WTC11 (cell line): Measurements from ENCODE around the gene GBF1. TPM values are rescaled to one million over a fixed set of nuclear protein-coding genes. Genes with fewer than 3 reads are reported as not detected.

Experiments
- ATAC-seq: fragments of 200-7000 bp; cut with Tn5 transposase; 2 replicates; pipeline ENCODE4 v1.10.0; 2021; ENCODE audit warnings: mild to moderate bottlenecking, moderate library complexity
- CTCF ChIA-PET: fragments of 300-600 bp; sonication (Branson Sonifier 250); formaldehyde crosslinking; loops from one replicate; lab custom pipeline; 2021; ENCODE audit warnings: antibody characterized with exemption; lab: Charles Lee
- POLR2A ChIA-PET: fragments of 350-600 bp; sonication (Branson Sonifier 250); formaldehyde crosslinking; loops from one replicate; lab custom pipeline; 2021; ENCODE audit warnings: antibody characterized with exemption; lab: Charles Lee
- DNase-seq: peaks from one replicate; pipeline ENCODE4 v3.0.0; 2021; ENCODE audit warnings: low spot score
- H3K27ac Mint-ChIP-seq: 2 replicates; pipeline ENCODE4 v1.8.0; 2021; ENCODE audit warnings: mixed read lengths
- H3K27me3 Mint-ChIP-seq: 2 replicates; pipeline ENCODE4 v1.8.0; 2021; ENCODE audit warnings: low read depth, mild to moderate bottlenecking, moderate library complexity, mixed read lengths
- H3K36me3 Mint-ChIP-seq: 2 replicates; pipeline ENCODE4 v1.8.0; 2021; ENCODE audit warnings: mixed read lengths
- H3K4me1 Mint-ChIP-seq: 2 replicates; pipeline ENCODE4 v1.8.0; 2022; ENCODE audit warnings: mixed read lengths
- H3K4me3 Mint-ChIP-seq: 2 replicates; pipeline ENCODE4 v1.8.0; 2021; ENCODE audit warnings: mild to moderate bottlenecking, moderate library complexity, mixed read lengths
- H3K9me3 Mint-ChIP-seq: 2 replicates; pipeline ENCODE4 v1.8.0; 2021; ENCODE audit warnings: mixed read lengths
- ETV6 ChIP-seq: sonication (generic); formaldehyde crosslinking; IDR thresholded peaks from 2 replicates; pipeline ENCODE4 v1.8.1; 2022; ENCODE audit warnings: mild to moderate bottlenecking, missing genetic modification reagents
- FOXK1 ChIP-seq: sonication (generic); formaldehyde crosslinking; IDR thresholded peaks from 2 replicates; pipeline ENCODE4 v1.8.0; 2022; ENCODE audit warnings: mild to moderate bottlenecking, moderate library complexity, missing genetic modification reagents
- GABPB1 ChIP-seq: sonication (generic); formaldehyde crosslinking; IDR thresholded peaks from 2 replicates; pipeline ENCODE4 v1.8.1; 2023; ENCODE audit warnings: mild to moderate bottlenecking, missing genetic modification reagents
- JAZF1 ChIP-seq: fragments of 250-450 bp; sonication (Bioruptor Pico); IDR thresholded peaks from 2 replicates; pipeline ENCODE4 v1.9.0; 2021; ENCODE audit warnings: moderate library complexity, mild to moderate bottlenecking, inconsistent platforms
- KAT7 ChIP-seq: sonication (generic); formaldehyde crosslinking; IDR thresholded peaks from 2 replicates; pipeline ENCODE4 v1.8.1; 2023; ENCODE audit warnings: missing genetic modification reagents, mild to moderate bottlenecking, borderline replicate concordance
- MXD4 ChIP-seq: fragments of 250-450 bp; sonication (Bioruptor Pico); IDR thresholded peaks from 2 replicates; pipeline ENCODE4 v1.8.0; 2021; ENCODE audit warnings: mild to moderate bottlenecking, moderate library complexity, borderline replicate concordance
- NFATC4 ChIP-seq: fragments of 250-450 bp; sonication (Bioruptor Pico); IDR thresholded peaks from 2 replicates; pipeline ENCODE4 v1.9.0; 2021; ENCODE audit warnings: mild to moderate bottlenecking
- SOX15 ChIP-seq: fragments of 250-450 bp; sonication (Bioruptor Pico); IDR thresholded peaks from 2 replicates; pipeline ENCODE4 v1.9.0; 2021; ENCODE audit warnings: mild to moderate bottlenecking
- SP1 ChIP-seq: sonication (generic); formaldehyde crosslinking; conservative IDR thresholded peaks from 2 replicates; pipeline ENCODE4 v1.8.1; 2022; ENCODE audit warnings: missing genetic modification reagents
- ZNF317 ChIP-seq: sonication (generic); formaldehyde crosslinking; IDR thresholded peaks from 2 replicates; pipeline ENCODE4 v1.8.1; 2023; ENCODE audit warnings: low read depth, mild to moderate bottlenecking, moderate library complexity, missing genetic modification reagents, borderline replicate concordance
- total RNA-seq: library from RNA; stranded (reverse); gene quantifications from 3 replicates; pipeline ENCODE4 v1.2.3, GENCODE V29; 2021
- TF ChIP-seq, protein P1 (sequence below): sonication (generic); formaldehyde crosslinking; IDR thresholded peaks from 2 replicates; pipeline ENCODE4 v1.8.0; 2023; ENCODE audit warnings: mild to moderate bottlenecking, missing genetic modification reagents
- TF ChIP-seq, protein P2 (sequence below): sonication (generic); formaldehyde crosslinking; IDR thresholded peaks from 2 replicates; pipeline ENCODE4 v1.8.0; 2023; ENCODE audit warnings: missing genetic modification reagents, mild to moderate bottlenecking, borderline replicate concordance
- TF ChIP-seq, protein P3 (sequence below): sonication (generic); formaldehyde crosslinking; IDR thresholded peaks from 2 replicates; pipeline ENCODE4 v1.8.0; 2022; ENCODE audit warnings: mild to moderate bottlenecking, missing genetic modification reagents
- TF ChIP-seq, protein P4 (sequence below): sonication (generic); formaldehyde crosslinking; IDR thresholded peaks from 2 replicates; pipeline ENCODE4 v1.8.0; 2022; ENCODE audit warnings: mild to moderate bottlenecking, missing genetic modification reagents
- TF ChIP-seq, protein P5 (sequence below): fragments of 250-450 bp; sonication (Bioruptor Pico); IDR thresholded peaks from 2 replicates; pipeline ENCODE4 v1.9.0; 2021; ENCODE audit warnings: mild to moderate bottlenecking, borderline replicate concordance
- TF ChIP-seq, protein P6 (sequence below): sonication (generic); formaldehyde crosslinking; IDR thresholded peaks from 2 replicates; pipeline ENCODE4 v1.8.1; 2023; ENCODE audit warnings: mild to moderate bottlenecking, missing genetic modification reagents

Gene GBF1
- total RNA-seq, 1 experiment from 2014 or later, result 32.4 TPM

DNA sequence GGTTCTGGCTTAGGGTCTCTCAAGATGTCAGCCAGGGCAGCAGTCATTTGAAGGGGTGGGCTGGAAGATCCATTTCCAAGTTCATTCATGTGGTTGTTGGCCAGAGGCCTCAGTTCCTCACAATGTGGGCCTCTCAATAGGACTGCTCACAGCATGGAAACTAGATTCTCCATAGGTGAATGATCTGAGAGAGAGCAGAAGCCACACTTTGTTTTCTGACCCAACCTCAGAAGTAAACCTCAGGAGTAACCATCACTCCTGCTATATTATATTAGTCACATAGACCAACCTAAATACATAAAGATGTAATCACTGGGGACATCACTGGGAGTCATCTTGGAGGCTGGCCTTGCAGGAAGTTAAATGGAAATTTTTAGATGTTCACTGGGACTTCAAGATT lies 42.2 kb downstream of the GBF1 start:
- Mint-ChIP-seq H3K4me3 (no peak overlapping the region), H3K27me3 (no peaks in the 10 kb centered on the region), H3K36me3 (no peaks in the 10 kb centered on the region), H3K9me3 (no peaks in the 10 kb centered on the region), H3K4me1 (no peaks in the 10 kb centered on the region), H3K27ac (no peak overlapping the region)
- DNase-seq, result no peak
- ChIA-PET POLR2A (interaction anchor here (0.6 kb wide), 1 partner anchor 1238 kb away, joined by 3 read pairs; no protein-coding TSS in a partner anchor), CTCF (interaction anchor here (2.4 kb wide), 1 partner anchor 57 kb away, joined by 5 read pairs; no protein-coding TSS in a partner anchor)
- ATAC-seq, result no peak
- TF ChIP-seq MXD4 (CRISPR knock-in tag), result no peak
- TF ChIP-seq, protein P1, sequence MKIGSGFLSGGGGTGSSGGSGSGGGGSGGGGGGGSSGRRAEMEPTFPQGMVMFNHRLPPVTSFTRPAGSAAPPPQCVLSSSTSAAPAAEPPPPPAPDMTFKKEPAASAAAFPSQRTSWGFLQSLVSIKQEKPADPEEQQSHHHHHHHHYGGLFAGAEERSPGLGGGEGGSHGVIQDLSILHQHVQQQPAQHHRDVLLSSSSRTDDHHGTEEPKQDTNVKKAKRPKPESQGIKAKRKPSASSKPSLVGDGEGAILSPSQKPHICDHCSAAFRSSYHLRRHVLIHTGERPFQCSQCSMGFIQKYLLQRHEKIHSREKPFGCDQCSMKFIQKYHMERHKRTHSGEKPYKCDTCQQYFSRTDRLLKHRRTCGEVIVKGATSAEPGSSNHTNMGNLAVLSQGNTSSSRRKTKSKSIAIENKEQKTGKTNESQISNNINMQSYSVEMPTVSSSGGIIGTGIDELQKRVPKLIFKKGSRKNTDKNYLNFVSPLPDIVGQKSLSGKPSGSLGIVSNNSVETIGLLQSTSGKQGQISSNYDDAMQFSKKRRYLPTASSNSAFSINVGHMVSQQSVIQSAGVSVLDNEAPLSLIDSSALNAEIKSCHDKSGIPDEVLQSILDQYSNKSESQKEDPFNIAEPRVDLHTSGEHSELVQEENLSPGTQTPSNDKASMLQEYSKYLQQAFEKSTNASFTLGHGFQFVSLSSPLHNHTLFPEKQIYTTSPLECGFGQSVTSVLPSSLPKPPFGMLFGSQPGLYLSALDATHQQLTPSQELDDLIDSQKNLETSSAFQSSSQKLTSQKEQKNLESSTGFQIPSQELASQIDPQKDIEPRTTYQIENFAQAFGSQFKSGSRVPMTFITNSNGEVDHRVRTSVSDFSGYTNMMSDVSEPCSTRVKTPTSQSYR (CRISPR knock-in tag), result no peak

DNA sequence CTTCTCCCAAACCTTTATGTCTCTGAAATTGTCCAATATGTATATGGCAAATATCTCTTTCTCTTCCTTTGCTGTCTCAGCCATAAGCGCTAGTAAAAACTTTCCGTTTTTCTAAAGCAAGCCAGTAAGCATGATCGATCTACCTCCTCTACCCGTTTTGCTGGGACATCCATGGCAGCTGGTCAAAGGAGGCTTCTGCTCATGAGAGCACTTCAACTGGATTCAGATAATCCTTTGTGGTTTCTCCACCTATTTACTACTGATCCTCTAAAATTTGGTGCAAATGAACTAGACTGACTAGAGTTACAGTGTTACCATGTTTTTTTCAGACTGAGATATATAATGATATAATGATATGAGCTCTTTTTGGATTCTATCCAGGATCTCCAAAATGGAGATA lies 42.7 kb downstream of the GBF1 start:
- H3K27me3 Mint-ChIP-seq, result no peaks in the 10 kb centered on the region
- TF ChIP-seq JAZF1 (CRISPR knock-in tag) (no peak), NFATC4 (CRISPR knock-in tag) (no peak), KAT7 (CRISPR knock-in tag) (no peak), ETV6 (no peak), GABPB1 (CRISPR knock-in tag) (no peak), SP1 (no peak), FOXK1 (no peak), ZNF317 (CRISPR knock-in tag) (no peak), SOX15 (no peak)
- TF ChIP-seq, protein P2, sequence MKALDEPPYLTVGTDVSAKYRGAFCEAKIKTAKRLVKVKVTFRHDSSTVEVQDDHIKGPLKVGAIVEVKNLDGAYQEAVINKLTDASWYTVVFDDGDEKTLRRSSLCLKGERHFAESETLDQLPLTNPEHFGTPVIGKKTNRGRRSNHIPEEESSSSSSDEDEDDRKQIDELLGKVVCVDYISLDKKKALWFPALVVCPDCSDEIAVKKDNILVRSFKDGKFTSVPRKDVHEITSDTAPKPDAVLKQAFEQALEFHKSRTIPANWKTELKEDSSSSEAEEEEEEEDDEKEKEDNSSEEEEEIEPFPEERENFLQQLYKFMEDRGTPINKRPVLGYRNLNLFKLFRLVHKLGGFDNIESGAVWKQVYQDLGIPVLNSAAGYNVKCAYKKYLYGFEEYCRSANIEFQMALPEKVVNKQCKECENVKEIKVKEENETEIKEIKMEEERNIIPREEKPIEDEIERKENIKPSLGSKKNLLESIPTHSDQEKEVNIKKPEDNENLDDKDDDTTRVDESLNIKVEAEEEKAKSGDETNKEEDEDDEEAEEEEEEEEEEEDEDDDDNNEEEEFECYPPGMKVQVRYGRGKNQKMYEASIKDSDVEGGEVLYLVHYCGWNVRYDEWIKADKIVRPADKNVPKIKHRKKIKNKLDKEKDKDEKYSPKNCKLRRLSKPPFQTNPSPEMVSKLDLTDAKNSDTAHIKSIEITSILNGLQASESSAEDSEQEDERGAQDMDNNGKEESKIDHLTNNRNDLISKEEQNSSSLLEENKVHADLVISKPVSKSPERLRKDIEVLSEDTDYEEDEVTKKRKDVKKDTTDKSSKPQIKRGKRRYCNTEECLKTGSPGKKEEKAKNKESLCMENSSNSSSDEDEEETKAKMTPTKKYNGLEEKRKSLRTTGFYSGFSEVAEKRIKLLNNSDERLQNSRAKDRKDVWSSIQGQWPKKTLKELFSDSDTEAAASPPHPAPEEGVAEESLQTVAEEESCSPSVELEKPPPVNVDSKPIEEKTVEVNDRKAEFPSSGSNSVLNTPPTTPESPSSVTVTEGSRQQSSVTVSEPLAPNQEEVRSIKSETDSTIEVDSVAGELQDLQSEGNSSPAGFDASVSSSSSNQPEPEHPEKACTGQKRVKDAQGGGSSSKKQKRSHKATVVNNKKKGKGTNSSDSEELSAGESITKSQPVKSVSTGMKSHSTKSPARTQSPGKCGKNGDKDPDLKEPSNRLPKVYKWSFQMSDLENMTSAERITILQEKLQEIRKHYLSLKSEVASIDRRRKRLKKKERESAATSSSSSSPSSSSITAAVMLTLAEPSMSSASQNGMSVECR (CRISPR knock-in tag), result no peak
- TF ChIP-seq, protein P3, sequence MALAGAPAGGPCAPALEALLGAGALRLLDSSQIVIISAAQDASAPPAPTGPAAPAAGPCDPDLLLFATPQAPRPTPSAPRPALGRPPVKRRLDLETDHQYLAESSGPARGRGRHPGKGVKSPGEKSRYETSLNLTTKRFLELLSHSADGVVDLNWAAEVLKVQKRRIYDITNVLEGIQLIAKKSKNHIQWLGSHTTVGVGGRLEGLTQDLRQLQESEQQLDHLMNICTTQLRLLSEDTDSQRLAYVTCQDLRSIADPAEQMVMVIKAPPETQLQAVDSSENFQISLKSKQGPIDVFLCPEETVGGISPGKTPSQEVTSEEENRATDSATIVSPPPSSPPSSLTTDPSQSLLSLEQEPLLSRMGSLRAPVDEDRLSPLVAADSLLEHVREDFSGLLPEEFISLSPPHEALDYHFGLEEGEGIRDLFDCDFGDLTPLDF (CRISPR knock-in tag), result no peak
- TF ChIP-seq, protein P4, sequence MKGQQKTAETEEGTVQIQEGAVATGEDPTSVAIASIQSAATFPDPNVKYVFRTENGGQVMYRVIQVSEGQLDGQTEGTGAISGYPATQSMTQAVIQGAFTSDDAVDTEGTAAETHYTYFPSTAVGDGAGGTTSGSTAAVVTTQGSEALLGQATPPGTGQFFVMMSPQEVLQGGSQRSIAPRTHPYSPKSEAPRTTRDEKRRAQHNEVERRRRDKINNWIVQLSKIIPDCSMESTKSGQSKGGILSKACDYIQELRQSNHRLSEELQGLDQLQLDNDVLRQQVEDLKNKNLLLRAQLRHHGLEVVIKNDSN (CRISPR knock-in tag), result no peak
- TF ChIP-seq, protein P5, sequence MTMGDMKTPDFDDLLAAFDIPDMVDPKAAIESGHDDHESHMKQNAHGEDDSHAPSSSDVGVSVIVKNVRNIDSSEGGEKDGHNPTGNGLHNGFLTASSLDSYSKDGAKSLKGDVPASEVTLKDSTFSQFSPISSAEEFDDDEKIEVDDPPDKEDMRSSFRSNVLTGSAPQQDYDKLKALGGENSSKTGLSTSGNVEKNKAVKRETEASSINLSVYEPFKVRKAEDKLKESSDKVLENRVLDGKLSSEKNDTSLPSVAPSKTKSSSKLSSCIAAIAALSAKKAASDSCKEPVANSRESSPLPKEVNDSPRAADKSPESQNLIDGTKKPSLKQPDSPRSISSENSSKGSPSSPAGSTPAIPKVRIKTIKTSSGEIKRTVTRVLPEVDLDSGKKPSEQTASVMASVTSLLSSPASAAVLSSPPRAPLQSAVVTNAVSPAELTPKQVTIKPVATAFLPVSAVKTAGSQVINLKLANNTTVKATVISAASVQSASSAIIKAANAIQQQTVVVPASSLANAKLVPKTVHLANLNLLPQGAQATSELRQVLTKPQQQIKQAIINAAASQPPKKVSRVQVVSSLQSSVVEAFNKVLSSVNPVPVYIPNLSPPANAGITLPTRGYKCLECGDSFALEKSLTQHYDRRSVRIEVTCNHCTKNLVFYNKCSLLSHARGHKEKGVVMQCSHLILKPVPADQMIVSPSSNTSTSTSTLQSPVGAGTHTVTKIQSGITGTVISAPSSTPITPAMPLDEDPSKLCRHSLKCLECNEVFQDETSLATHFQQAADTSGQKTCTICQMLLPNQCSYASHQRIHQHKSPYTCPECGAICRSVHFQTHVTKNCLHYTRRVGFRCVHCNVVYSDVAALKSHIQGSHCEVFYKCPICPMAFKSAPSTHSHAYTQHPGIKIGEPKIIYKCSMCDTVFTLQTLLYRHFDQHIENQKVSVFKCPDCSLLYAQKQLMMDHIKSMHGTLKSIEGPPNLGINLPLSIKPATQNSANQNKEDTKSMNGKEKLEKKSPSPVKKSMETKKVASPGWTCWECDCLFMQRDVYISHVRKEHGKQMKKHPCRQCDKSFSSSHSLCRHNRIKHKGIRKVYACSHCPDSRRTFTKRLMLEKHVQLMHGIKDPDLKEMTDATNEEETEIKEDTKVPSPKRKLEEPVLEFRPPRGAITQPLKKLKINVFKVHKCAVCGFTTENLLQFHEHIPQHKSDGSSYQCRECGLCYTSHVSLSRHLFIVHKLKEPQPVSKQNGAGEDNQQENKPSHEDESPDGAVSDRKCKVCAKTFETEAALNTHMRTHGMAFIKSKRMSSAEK, result no peak
- TF ChIP-seq, protein P6, sequence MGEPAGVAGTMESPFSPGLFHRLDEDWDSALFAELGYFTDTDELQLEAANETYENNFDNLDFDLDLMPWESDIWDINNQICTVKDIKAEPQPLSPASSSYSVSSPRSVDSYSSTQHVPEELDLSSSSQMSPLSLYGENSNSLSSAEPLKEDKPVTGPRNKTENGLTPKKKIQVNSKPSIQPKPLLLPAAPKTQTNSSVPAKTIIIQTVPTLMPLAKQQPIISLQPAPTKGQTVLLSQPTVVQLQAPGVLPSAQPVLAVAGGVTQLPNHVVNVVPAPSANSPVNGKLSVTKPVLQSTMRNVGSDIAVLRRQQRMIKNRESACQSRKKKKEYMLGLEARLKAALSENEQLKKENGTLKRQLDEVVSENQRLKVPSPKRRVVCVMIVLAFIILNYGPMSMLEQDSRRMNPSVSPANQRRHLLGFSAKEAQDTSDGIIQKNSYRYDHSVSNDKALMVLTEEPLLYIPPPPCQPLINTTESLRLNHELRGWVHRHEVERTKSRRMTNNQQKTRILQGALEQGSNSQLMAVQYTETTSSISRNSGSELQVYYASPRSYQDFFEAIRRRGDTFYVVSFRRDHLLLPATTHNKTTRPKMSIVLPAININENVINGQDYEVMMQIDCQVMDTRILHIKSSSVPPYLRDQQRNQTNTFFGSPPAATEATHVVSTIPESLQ (CRISPR knock-in tag), result no peak
- TF ChIP-seq, all 79 proteins: peak for 0
- H3K4me3 Mint-ChIP-seq, result no peak overlapping the region
- CTCF ChIA-PET, result interaction anchor here (0.7 to 2.4 kb wide), 3 partner anchors 58 to 118 kb away, joined by 3 to 5 read pairs (median 4); no protein-coding TSS in a partner anchor
- no peak for DNase-seq
- no peak overlapping the region for H3K27ac Mint-ChIP-seq
- H3K4me1 Mint-ChIP-seq, result no peaks in the 10 kb centered on the region
- H3K36me3 Mint-ChIP-seq, result no peaks in the 10 kb centered on the region
- no peak for ATAC-seq
- no peaks in the 10 kb centered on the region for H3K9me3 Mint-ChIP-seq
- POLR2A ChIA-PET, result interaction anchor here (0.6 kb wide), 1 partner anchor 1238 kb away, joined by 3 read pairs; no protein-coding TSS in a partner anchor
